Measurements from ENCODE around the gene THBS2.
"Not testable (repeated sequence)": the region's sequence is repeated elsewhere in the genome, so short reads cannot be mapped to it uniquely, and the experiment has no call there.

Gene THBS2

GRCh38 chr6:169229615-169230321 lies 23.9 kb downstream of the THBS2 start:
- no peak for DNase-seq

GRCh38 chr6:169227116-169227515 lies 26.5 kb downstream of the THBS2 start:
- no peak for DNase-seq

- no peak for DNase-seq
Observed at GRCh38 chr6:169225887-169226286, 27.8 kb downstream of the THBS2 start.

- DNase-seq, result no peak
Observed at GRCh38 chr6:169225131-169225576, 28.5 kb downstream of the THBS2 start.

- DNase-seq, result no peak
Observed at GRCh38 chr6:169224716-169225115, 28.9 kb downstream of the THBS2 start.

GRCh38 chr6:169224185-169224695 lies 29.4 kb downstream of the THBS2 start:
- DNase-seq, result no peak

- no peak for DNase-seq
Observed at GRCh38 chr6:169223006-169223405, 30.6 kb downstream of the THBS2 start.

GRCh38 chr6:169222126-169222525 lies 31.5 kb downstream of the THBS2 start:
- no peak for DNase-seq

- no peak for DNase-seq
Observed at GRCh38 chr6:169221264-169221663, 32.4 kb downstream of the THBS2 start.

GRCh38 chr6:169220068-169220964 lies 33.3 kb downstream of the THBS2 start:
- no peak for DNase-seq

GRCh38 chr6:169217972-169218371 lies 35.7 kb downstream of the THBS2 start:
- DNase-seq, result no peak

GRCh38 chr6:169216830-169217229 lies 36.8 kb downstream of the THBS2 start:
- no peak for DNase-seq

- DNase-seq, result no peak
Observed at GRCh38 chr6:169215201-169215681, 38.4 kb downstream of the THBS2 start.

GRCh38 chr6:169214789-169215188 lies 38.9 kb downstream of the THBS2 start:
- not testable (repeated sequence) for DNase-seq

- no peak for DNase-seq
Observed at GRCh38 chr6:169213814-169214520, 39.7 kb downstream of the THBS2 start.

GRCh38 chr6:169212897-169213813 lies 40.5 kb downstream of the THBS2 start:
- DNase-seq, result peak; percentile 79

- no peak for DNase-seq
Observed at GRCh38 chr6:169212436-169212835, 41.2 kb downstream of the THBS2 start.

GRCh38 chr6:169211881-169212280 lies 41.8 kb downstream of the THBS2 start:
- no peak for DNase-seq

- no peak for DNase-seq
Observed at GRCh38 chr6:169210611-169211010, 43.0 kb downstream of the THBS2 start.

GRCh38 chr6:169208011-169208410 lies 45.6 kb downstream of the THBS2 start:
- no peak for DNase-seq

GRCh38 chr6:169207482-169207881 lies 46.2 kb downstream of the THBS2 start:
- no peak for DNase-seq
